GM23248 (cell line): ENCODE data around the gene ALPL. TPM values are rescaled to one million over a fixed set of nuclear protein-coding genes. Genes with fewer than 3 reads are reported as not detected.

ENCODE experiments used
- DNase-seq: peaks from one replicate; pipeline ENCODE4 v3.0.0-alpha.2; 2015
- H2AFZ ChIP-seq: fragments of 200-600 bp; sonication (generic); 2 replicates; pipeline ENCODE4 v1.6.1; 2016; ENCODE audit warnings: antibody characterized with exemption
- H3F3A ChIP-seq: fragments of 200-600 bp; sonication (generic); 2 replicates; pipeline ENCODE4 v1.6.1; 2016; ENCODE audit warnings: mild to moderate bottlenecking, antibody characterized with exemption, mixed run types; ENCODE audit not compliant: insufficient read depth
- H3K27ac ChIP-seq: fragments of 200-600 bp; sonication (generic); 2 replicates; pipeline ENCODE4 v1.5.1; 2016; ENCODE audit warnings: mild to moderate bottlenecking
- H3K27me3 ChIP-seq: fragments of 200-600 bp; sonication (generic); replicated peaks from 2 replicates; pipeline ENCODE4 v1.6.1; 2016; ENCODE audit warnings: mild to moderate bottlenecking; ENCODE audit not compliant: insufficient read depth
- H3K36me3 ChIP-seq: fragments of 200-600 bp; sonication (generic); 2 replicates; pipeline ENCODE4 v1.6.1; 2016; ENCODE audit warnings: low read depth, mild to moderate bottlenecking
- H3K4me1 ChIP-seq: fragments of 200-600 bp; sonication (generic); 2 replicates; pipeline ENCODE4 v1.6.1; 2016; ENCODE audit warnings: mild to moderate bottlenecking; ENCODE audit not compliant: insufficient read depth
- H3K4me2 ChIP-seq: fragments of 200-600 bp; sonication (generic); one replicate; pipeline ENCODE4 v1.6.1; 2016; ENCODE audit warnings: mild to moderate bottlenecking; ENCODE audit not compliant: unreplicated experiment
- H3K4me3 ChIP-seq: fragments of 200-600 bp; sonication (generic); 2 replicates; pipeline ENCODE4 v1.5.1; 2016; ENCODE audit warnings: mild to moderate bottlenecking
- H3K79me2 ChIP-seq: fragments of 200-600 bp; sonication (generic); 2 replicates; pipeline ENCODE4 v1.6.1; 2016; ENCODE audit warnings: mild to moderate bottlenecking; ENCODE audit not compliant: insufficient read depth
- H3K9ac ChIP-seq: fragments of 200-600 bp; sonication (generic); 2 replicates; pipeline ENCODE4 v1.6.1; 2016; ENCODE audit warnings: mild to moderate bottlenecking
- H3K9me2 ChIP-seq: fragments of 200-600 bp; sonication (generic); 2 replicates; pipeline ENCODE4 v1.6.1; 2016; ENCODE audit warnings: mixed run types, mild to moderate bottlenecking, moderate library complexity; ENCODE audit not compliant: insufficient read depth
- H3K9me3 ChIP-seq: fragments of 200-600 bp; sonication (generic); one replicate; pipeline ENCODE4 v1.6.1; 2017; ENCODE audit warnings: low read depth
- H4K20me1 ChIP-seq: fragments of 200-600 bp; sonication (generic); 2 replicates; pipeline ENCODE4 v1.6.0; 2016; ENCODE audit not compliant: insufficient read depth
- EZH2 ChIP-seq: fragments of 200-600 bp; sonication (generic); IDR thresholded peaks from 2 replicates; pipeline ENCODE4 v1.6.1; 2018; ENCODE audit warnings: antibody characterized with exemption, mild to moderate bottlenecking; ENCODE audit not compliant: insufficient read depth, poor library complexity, severe bottlenecking
- EZH2phosphoT487 ChIP-seq: fragments of 200-600 bp; sonication (generic); IDR thresholded peaks from 2 replicates; pipeline ENCODE4 v1.6.1; 2018; ENCODE audit warnings: antibody characterized with exemption, moderate library complexity, mild to moderate bottlenecking, low read depth; ENCODE audit not compliant: insufficient read depth
- WGBS, 2 experiments: methylation state at CpG; one replicate each; pipeline ENCODE4 v1.1.6; 2015 to 2017; ENCODE audit warnings: low lambda C conversion rate in 2 of 2, low coverage in 1 of 2; ENCODE audit errors: missing lambda C conversion rate in 2 of 2; 5-methylcytosine and 5-hydroxymethylcytosine counted together
- in situ Hi-C: fragments of 300-500 bp; cut with MboI; formaldehyde crosslinking; loops from 2 replicates; pipeline ENCODE4 v1.15.0; 2020
- polyA plus RNA-seq: library from polyadenylated mRNA; unstranded; fragments of >200 nt; fragmentation: Nextera tagmentation; extraction: Ambion mirVana; gene quantifications from 2 replicates; pipeline ENCODE4 v1.2.1, GENCODE V29; 2016
- total RNA-seq: library from RNA; depleted of rRNA; stranded (reverse); fragments of >200 nt; shearing (Covaris generic); gene quantifications from 2 replicates; pipeline ENCODE4 v1.2.3, GENCODE V29; 2014

ALPL gene
- total and polyA plus RNA-seq, 2 experiments from 2014 or later, result 0.95 TPM; not detected in 1

DNA sequence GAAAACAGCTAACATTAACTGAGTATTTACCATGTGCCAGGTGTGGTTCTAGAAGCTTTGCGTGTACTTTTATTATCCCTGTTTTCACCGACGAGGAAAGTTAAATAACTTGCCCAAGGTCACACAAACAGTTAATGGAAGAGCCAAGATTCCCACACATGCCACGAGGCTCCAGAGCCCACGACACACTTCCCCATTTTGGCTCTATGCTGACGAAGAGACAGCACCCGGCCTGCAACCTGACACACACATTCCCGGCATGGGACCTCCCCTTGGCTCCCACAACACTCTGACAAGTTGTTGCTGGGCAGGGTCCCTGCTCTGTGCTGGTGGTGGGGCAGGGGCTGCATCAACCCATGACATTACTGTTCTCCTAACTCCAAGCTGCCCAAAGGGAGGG is 107.1 kb downstream of the ALPL start:
- DNase-seq, result no peak
- no peaks in the 10 kb centered on the region for H3F3A ChIP-seq
- H3K27me3 ChIP-seq, result peaks cover 4% of the 10 kb centered on the region
- no peaks in the 10 kb centered on the region for H3K79me2 ChIP-seq
- H3K27ac ChIP-seq, result no peak overlapping the region
- no peak overlapping the region for H2AFZ ChIP-seq
- no peaks in the 10 kb centered on the region for H3K9me2 ChIP-seq
- in situ Hi-C loops, result no loop called here
- H3K4me3 ChIP-seq, result no peak overlapping the region
- no peaks in the 10 kb centered on the region for H3K9me3 ChIP-seq
- H3K4me1 ChIP-seq, result no peaks in the 10 kb centered on the region
- TF ChIP-seq EZH2phosphoT487 (no peak), EZH2 (no peak)
- H3K9ac ChIP-seq, result no peak overlapping the region
- H3K36me3 ChIP-seq, result no peaks in the 10 kb centered on the region
- H4K20me1 ChIP-seq, result no peaks in the 10 kb centered on the region
- WGBS, 2 experiments, result 68 to 69% methylated on average over 8 of the region's 8 CpGs
- no peak overlapping the region for H3K4me2 ChIP-seq

DNA sequence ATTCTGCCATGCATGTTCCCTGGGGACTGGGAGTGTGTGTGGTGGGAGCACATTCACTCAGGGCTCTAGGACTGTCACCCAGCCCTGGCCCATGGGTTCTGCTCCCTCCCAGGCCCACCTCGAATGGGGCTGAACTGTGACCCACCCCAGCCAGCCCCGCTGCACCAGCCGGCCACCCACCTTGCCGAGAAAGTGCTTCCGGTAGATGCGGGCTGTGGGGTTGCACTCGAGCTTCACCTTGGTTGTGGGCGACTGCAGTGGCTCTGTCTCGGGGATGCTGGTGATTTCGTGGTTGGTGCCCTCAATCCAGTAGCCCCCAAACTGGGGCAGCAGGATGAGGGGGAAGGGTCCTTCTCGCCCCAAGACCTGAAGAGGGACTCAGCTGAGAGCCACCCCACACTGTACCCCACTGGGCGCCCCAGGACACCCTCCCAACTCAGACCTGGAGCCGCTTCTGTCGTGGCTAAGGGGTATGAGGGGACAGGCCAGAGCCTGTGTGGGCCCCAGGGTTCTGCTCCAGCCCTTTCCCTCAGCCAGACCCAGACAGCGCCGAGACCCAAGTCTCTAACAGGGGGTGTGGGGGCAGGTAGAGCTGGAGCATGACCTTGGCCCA is 108.0 kb downstream of the ALPL start:
- H3K36me3 ChIP-seq, result no peaks in the 10 kb centered on the region
- no peak for DNase-seq
- H3K27ac ChIP-seq, result no peak overlapping the region
- H3K27me3 ChIP-seq, result peaks cover 4% of the 10 kb centered on the region
- in situ Hi-C loops, result no loop called here
- H3K4me3 ChIP-seq, result no peak overlapping the region
- H3K4me1 ChIP-seq, result no peaks in the 10 kb centered on the region
- no peak overlapping the region for H2AFZ ChIP-seq
- 78 to 82% methylated on average over 16 of the region's 16 CpGs for WGBS, 2 experiments
- H3K4me2 ChIP-seq, result no peak overlapping the region
- H3K9me3 ChIP-seq, result no peaks in the 10 kb centered on the region
- no peak overlapping the region for H3K9ac ChIP-seq
- no peaks in the 10 kb centered on the region for H3F3A ChIP-seq
- no peaks in the 10 kb centered on the region for H4K20me1 ChIP-seq
- H3K9me2 ChIP-seq, result no peaks in the 10 kb centered on the region
- TF ChIP-seq EZH2, result no peak
- no peak for TF ChIP-seq EZH2phosphoT487
- no peaks in the 10 kb centered on the region for H3K79me2 ChIP-seq

DNA sequence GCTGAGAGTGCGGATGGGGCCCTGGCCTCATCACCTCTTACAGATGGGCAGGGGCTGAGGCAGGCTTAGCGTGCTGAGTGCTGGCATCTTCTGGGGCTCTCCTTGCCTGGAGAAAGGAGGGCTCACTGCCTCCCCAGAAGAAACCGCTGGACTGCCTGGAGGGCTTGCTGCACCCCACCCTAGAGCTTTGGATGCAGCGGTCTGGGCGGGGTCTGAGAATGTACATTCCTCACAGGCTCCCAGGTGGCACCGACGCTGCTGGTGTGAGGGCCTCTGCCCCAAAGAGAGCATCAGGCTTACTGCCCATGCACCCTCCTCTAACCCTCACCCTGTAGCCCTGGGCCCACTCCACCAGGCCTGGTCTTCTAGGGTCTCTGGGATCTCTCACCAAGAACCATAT is 108.8 kb downstream of the ALPL start:
- no peak overlapping the region for H3K27ac ChIP-seq
- in situ Hi-C loops, result no loop called here
- no peaks in the 10 kb centered on the region for H3K36me3 ChIP-seq
- H3K27me3 ChIP-seq, result peaks cover 4% of the 10 kb centered on the region
- H3K9me2 ChIP-seq, result no peaks in the 10 kb centered on the region
- H3K79me2 ChIP-seq, result no peaks in the 10 kb centered on the region
- H3K4me2 ChIP-seq, result no peak overlapping the region
- H3F3A ChIP-seq, result no peaks in the 10 kb centered on the region
- no peak overlapping the region for H3K4me3 ChIP-seq
- no peak for DNase-seq
- no peaks in the 10 kb centered on the region for H3K9me3 ChIP-seq
- H2AFZ ChIP-seq, result no peak overlapping the region
- TF ChIP-seq EZH2phosphoT487 (no peak), EZH2 (no peak)
- H3K9ac ChIP-seq, result no peak overlapping the region
- H4K20me1 ChIP-seq, result no peaks in the 10 kb centered on the region
- H3K4me1 ChIP-seq, result no peaks in the 10 kb centered on the region
- WGBS, 2 experiments, result 84 to 93% methylated on average over 7 of the region's 7 CpGs

DNA sequence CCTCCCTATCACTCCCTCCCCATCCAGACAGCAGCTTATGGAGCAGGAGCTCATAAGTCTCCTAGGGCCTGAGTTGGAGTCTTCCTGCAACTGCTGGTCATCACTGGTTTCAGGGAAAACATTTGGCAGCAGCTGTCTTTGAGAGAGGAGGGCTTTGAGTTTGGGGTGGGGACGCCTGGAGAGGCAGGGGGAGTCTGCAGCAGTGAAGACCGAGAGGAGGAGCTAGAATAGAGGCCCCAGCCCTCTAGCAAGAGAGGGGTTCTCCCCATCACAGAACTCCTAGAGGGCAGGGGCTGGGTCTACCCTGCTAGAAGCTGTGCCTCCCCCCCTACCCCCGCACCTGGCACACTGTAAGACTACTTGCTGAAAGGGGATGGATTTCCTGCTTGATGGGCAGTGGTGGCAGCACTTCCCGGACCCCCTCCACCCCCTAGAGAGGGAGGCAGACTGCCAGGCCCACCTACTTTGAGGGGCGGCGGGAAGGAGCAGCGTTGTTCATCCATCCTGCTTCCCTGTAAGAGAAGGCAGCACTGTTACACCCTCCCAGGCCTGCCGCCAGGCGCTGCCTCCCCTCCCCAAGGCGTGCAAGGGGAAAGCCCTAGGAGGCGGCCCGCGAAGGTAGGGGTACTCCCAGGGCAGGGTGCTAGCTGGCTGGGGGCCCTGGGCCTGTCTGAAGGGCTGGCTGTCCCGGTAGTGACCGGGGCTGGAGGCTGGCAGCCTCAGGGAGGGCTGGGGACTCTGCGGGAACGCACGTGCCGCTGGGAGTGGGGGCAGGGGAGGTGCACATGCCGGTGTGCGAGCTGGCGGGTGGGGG is 109.5 kb downstream of the ALPL start:
- peak; percentile 8 for DNase-seq
- Histone ChIP-seq H3K9ac (no peak overlapping the region), H3K4me1 (no peaks in the 10 kb centered on the region), H2AFZ (no peak overlapping the region), H3K36me3 (no peaks in the 10 kb centered on the region), H3K9me3 (no peaks in the 10 kb centered on the region), H3K27me3 (peaks cover 4% of the 10 kb centered on the region), H4K20me1 (no peaks in the 10 kb centered on the region), H3K4me3 (no peak overlapping the region), H3F3A (no peaks in the 10 kb centered on the region), H3K79me2 (no peaks in the 10 kb centered on the region), H3K9me2 (no peaks in the 10 kb centered on the region), H3K4me2 (no peak overlapping the region), H3K27ac (no peak overlapping the region)
- TF ChIP-seq EZH2 (no peak), EZH2phosphoT487 (no peak)
- in situ Hi-C loops, result no loop called here
- 44 to 56% methylated on average over 11 to 22 of the region's 22 CpGs for WGBS, 2 experiments
